Suprapubic skin (tissue), 4 donors: ENCODE measurements around the gene CDK5RAP1.

ENCODE experiments used
- CTCF ChIP-seq, 2 donors: fragments of 200-600 bp in 1 of 2; fragments of 450-650 bp in 1 of 2; sonication (generic) in 1 of 2; IDR thresholded peaks; one replicate each; pipeline ENCODE4 v1.5.1; 2016 to 2019; ENCODE audit warnings: antibody characterized with exemption in 2 of 2, mild to moderate bottlenecking in 1 of 2, moderate library complexity in 1 of 2
- POLR2A ChIP-seq, 2 donors: fragments of 450-650 bp; IDR thresholded peaks; one replicate each; pipeline ENCODE4 v1.6.1; 2017; ENCODE audit warnings: antibody characterized with exemption in 2 of 2, mild to moderate bottlenecking in 2 of 2, moderate library complexity in 2 of 2
- POLR2AphosphoS5 ChIP-seq, 3 donors: sonication (generic); formaldehyde crosslinking; IDR thresholded peaks; one replicate each; pipeline ENCODE4 v1.6.1; 2017; ENCODE audit warnings: antibody characterized with exemption in 3 of 3

DNA sequence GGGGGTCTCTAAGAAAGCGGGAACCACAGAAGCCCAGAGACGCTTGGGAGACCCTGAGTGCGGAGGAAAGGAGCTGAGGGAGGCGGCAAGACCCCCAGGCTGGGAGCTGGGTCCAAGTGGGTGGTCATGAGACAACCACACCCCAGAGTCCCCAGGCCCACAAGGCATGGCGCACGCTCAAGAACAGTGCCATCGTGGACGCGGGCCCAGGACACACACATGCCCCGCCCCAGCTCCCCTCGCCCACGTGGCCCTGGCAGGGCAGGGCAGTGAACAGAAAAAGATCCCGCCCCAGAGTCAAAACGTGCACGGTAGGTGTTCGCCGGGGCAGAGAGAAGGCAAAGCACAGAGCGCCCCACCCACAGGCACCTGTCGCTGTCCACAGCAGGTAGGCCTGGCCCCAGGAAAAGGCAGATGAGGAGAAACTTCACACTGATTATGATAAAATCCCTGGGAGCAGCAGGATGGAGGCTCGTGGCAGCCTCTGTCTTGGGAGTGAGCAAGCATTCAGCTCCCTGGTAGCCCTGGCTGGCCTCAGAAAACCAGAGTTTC is 68.3 kb downstream of the CDK5RAP1 start:
- TF ChIP-seq CTCF (IDR thresholded peaks at IDR 0.05) (no peak), POLR2AphosphoS5 (IDR thresholded peaks at IDR 0.05) (no peak), POLR2A (IDR thresholded peaks at IDR 0.05) (no peak)
